Gastroesophageal sphincter (tissue), 3 donors: Measurements from ENCODE around the gene CNEP1R1.

Source experiments
- EP300 ChIP-seq: sonication (generic); formaldehyde crosslinking; IDR thresholded peaks from one replicate; pipeline ENCODE4 v1.6.1; 2017; ENCODE audit warnings: antibody characterized with exemption, mild to moderate bottlenecking
- POLR2A ChIP-seq, 2 donors: fragments of 450-650 bp; IDR thresholded peaks; one replicate each; pipeline ENCODE4 v1.6.1; 2017; ENCODE audit warnings: antibody characterized with exemption in 2 of 2, mild to moderate bottlenecking in 2 of 2, moderate library complexity in 1 of 2
- TF ChIP-seq, protein P1 (sequence below), 4 experiments: fragments of 200-600 bp in 2 of 4; fragments of 450-650 bp in 2 of 4; sonication (generic) in 1 of 4; IDR thresholded peaks; one replicate each; pipeline ENCODE4 v1.5.1; 2017 to 2019; ENCODE audit warnings: antibody characterized with exemption in 4 of 4, mild to moderate bottlenecking in 2 of 4, moderate library complexity in 2 of 4

GRCh38 chr16:50058091-50058771 lies 33.2 kb downstream of the CNEP1R1 start:
- TF ChIP-seq, protein P1, sequence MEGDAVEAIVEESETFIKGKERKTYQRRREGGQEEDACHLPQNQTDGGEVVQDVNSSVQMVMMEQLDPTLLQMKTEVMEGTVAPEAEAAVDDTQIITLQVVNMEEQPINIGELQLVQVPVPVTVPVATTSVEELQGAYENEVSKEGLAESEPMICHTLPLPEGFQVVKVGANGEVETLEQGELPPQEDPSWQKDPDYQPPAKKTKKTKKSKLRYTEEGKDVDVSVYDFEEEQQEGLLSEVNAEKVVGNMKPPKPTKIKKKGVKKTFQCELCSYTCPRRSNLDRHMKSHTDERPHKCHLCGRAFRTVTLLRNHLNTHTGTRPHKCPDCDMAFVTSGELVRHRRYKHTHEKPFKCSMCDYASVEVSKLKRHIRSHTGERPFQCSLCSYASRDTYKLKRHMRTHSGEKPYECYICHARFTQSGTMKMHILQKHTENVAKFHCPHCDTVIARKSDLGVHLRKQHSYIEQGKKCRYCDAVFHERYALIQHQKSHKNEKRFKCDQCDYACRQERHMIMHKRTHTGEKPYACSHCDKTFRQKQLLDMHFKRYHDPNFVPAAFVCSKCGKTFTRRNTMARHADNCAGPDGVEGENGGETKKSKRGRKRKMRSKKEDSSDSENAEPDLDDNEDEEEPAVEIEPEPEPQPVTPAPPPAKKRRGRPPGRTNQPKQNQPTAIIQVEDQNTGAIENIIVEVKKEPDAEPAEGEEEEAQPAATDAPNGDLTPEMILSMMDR (IDR thresholded peaks at IDR 0.05): no peak
- TF ChIP-seq POLR2A (IDR thresholded peaks at IDR 0.05) (no peak), EP300 (no peak)
